ENCODE measurements around the gene TLR4.

DNA sequence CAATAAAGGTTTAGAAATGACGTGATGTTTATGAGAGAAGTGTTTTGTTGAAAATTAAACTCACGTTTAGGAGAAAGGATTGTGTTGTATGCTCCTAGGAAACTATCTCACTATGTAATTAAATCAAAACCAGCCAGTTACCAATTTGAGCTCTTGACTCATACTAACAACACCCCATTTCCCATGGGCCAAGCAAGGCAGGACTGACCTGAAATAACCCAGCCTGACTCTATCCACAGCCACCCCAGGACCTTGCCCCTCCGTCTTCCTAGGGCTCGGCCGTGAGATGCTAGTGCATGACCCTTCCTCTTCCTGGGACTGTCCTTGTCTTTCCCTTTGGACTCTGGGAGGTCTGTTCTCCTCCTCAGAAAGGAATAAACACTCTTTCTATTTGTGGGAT lies 16.4 kb downstream of the TLR4 start:
- TF ChIP-seq, protein P1, sequence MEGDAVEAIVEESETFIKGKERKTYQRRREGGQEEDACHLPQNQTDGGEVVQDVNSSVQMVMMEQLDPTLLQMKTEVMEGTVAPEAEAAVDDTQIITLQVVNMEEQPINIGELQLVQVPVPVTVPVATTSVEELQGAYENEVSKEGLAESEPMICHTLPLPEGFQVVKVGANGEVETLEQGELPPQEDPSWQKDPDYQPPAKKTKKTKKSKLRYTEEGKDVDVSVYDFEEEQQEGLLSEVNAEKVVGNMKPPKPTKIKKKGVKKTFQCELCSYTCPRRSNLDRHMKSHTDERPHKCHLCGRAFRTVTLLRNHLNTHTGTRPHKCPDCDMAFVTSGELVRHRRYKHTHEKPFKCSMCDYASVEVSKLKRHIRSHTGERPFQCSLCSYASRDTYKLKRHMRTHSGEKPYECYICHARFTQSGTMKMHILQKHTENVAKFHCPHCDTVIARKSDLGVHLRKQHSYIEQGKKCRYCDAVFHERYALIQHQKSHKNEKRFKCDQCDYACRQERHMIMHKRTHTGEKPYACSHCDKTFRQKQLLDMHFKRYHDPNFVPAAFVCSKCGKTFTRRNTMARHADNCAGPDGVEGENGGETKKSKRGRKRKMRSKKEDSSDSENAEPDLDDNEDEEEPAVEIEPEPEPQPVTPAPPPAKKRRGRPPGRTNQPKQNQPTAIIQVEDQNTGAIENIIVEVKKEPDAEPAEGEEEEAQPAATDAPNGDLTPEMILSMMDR (IDR thresholded peaks at IDR 0.05): no peak
- TF ChIP-seq KDM5A (IDR thresholded peaks at IDR 0.05) (no peak), POLR2A (IDR thresholded peaks at IDR 0.05; ENCODE audit: low read length) (no peak), NPAS2 (CRISPR knock-in tag; IDR thresholded peaks at IDR 0.05; ENCODE audit: borderline replicate concordance) (no peak), ZFP36 (IDR thresholded peaks at IDR 0.05; ENCODE audit: borderline replicate concordance, partially characterized antibody) (no peak)
- TF ChIP-seq, protein P2, sequence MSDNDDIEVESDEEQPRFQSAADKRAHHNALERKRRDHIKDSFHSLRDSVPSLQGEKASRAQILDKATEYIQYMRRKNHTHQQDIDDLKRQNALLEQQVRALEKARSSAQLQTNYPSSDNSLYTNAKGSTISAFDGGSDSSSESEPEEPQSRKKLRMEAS (IDR thresholded peaks at IDR 0.05): no peak
- TF ChIP-seq, protein P3, sequence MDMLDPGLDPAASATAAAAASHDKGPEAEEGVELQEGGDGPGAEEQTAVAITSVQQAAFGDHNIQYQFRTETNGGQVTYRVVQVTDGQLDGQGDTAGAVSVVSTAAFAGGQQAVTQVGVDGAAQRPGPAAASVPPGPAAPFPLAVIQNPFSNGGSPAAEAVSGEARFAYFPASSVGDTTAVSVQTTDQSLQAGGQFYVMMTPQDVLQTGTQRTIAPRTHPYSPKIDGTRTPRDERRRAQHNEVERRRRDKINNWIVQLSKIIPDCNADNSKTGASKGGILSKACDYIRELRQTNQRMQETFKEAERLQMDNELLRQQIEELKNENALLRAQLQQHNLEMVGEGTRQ (IDR thresholded peaks at IDR 0.05): no peak

Data from A549 (cell line).